ENCODE data around the gene PLCL2.
"Not testable (repeated sequence)": the region's sequence is repeated elsewhere in the genome, so short reads cannot be mapped to it uniquely, and the experiment has no call there.

PLCL2 gene

GRCh38 chr3:17088017-17088416, 203.3 kb downstream of the PLCL2 start:
- DNase-seq, result no peak

- no peak for DNase-seq
These were observed 204.0 kb downstream of the PLCL2 start for GRCh38 chr3:17088602-17089313.

- no peak for DNase-seq
These were observed 204.6 kb downstream of the PLCL2 start for GRCh38 chr3:17089314-17089700.

GRCh38 chr3:17090280-17090983, 205.7 kb downstream of the PLCL2 start:
- DNase-seq, result no peak

- DNase-seq, result no peak
These were observed 207.3 kb downstream of the PLCL2 start for GRCh38 chr3:17091910-17092582.

GRCh38 chr3:17092583-17092933, 207.8 kb downstream of the PLCL2 start:
- DNase-seq, result peak; percentile 52 to 65

GRCh38 chr3:17094551-17094950, 209.8 kb downstream of the PLCL2 start:
- DNase-seq, result no peak

GRCh38 chr3:17103579-17103978, 218.8 kb downstream of the PLCL2 start:
- DNase-seq, result no peak

GRCh38 chr3:17106801-17107200, 222.0 kb downstream of the PLCL2 start:
- DNase-seq, result not testable (repeated sequence)

GRCh38 chr3:17110660-17111396, 226.1 kb downstream of the PLCL2 start:
- DNase-seq, result peak; percentile 8 to 44

- no peak for DNase-seq
These were observed 226.8 kb downstream of the PLCL2 start for GRCh38 chr3:17111586-17111985.

GRCh38 chr3:17115186-17115585, 230.4 kb downstream of the PLCL2 start:
- DNase-seq, result no peak

GRCh38 chr3:17116007-17116600, 231.3 kb downstream of the PLCL2 start:
- no peak for DNase-seq

GRCh38 chr3:17118771-17119170, 234.0 kb downstream of the PLCL2 start:
- no peak for DNase-seq

GRCh38 chr3:17119201-17120072, 234.7 kb downstream of the PLCL2 start:
- no peak for DNase-seq

GRCh38 chr3:17120115-17120514, 235.4 kb downstream of the PLCL2 start:
- no peak for DNase-seq

GRCh38 chr3:17121336-17121735, 236.6 kb downstream of the PLCL2 start:
- no peak for DNase-seq

- no peak for DNase-seq
These were observed 238.0 kb downstream of the PLCL2 start for GRCh38 chr3:17122758-17123157.

- no peak for DNase-seq
These were observed 241.1 kb downstream of the PLCL2 start for GRCh38 chr3:17125738-17126442.

GRCh38 chr3:17128671-17129070, 243.9 kb downstream of the PLCL2 start:
- DNase-seq, result not testable (repeated sequence)

- DNase-seq, result no peak
These were observed 244.8 kb downstream of the PLCL2 start for GRCh38 chr3:17129556-17129955.
